ENCODE results near the gene JMJD1C. TPM values are rescaled to one million over a fixed set of nuclear protein-coding genes. Genes with fewer than 3 reads are reported as not detected.

Gene JMJD1C
- total RNA-seq, 1 experiment from 2014 or later, result 66.3 TPM

- Histone ChIP-seq H3K4me3 (replicated peaks in 1 of 2; ENCODE audit: low read depth in 1 of 2, low read length in 2 of 2) (no peak overlapping the region), H3K36me3 (ENCODE audit: control insufficient read depth in 1 of 2, insufficient read depth in 2 of 2, low read length in 2 of 2) (no peaks in the 10 kb centered on the region), H3K4me1 (ENCODE audit: control insufficient read depth in 1 of 2, insufficient read depth in 2 of 2, low read length in 2 of 2) (no peaks in the 10 kb centered on the region), H2AFZ (ENCODE audit: low read depth, low read length, poor library complexity, severe bottlenecking) (no peak overlapping the region), H3K4me2 (ENCODE audit: low read length) (no peak overlapping the region), H3K9me3 (ENCODE audit: control insufficient read depth in 1 of 2, insufficient read depth in 1 of 2, low read depth in 1 of 2, low read length in 2 of 2) (no peaks in the 10 kb centered on the region), H3K9me2 (ENCODE audit: insufficient read depth) (no peaks in the 10 kb centered on the region), H3K27ac (ENCODE audit: low read depth, low read length) (no peak overlapping the region), H4K20me1 (ENCODE audit: insufficient read depth) (no peaks in the 10 kb centered on the region), H3K27me3 (ENCODE audit: insufficient read depth, low read length) (no peaks in the 10 kb centered on the region), H3K9ac (ENCODE audit: low read length) (no peak overlapping the region), H3K79me2 (ENCODE audit: insufficient read depth, low read length) (peaks cover 5% of the 10 kb centered on the region; the same call in 1 of the 2 replicates)
- DNase-seq (ENCODE audit: low read depth, low spot score), result no peak
- RAD21 ChIA-PET (ENCODE audit: low non-redundant PET in 1 of 2, low total read pairs in 2 of 2, uncharacterized antibody in 2 of 2, unreplicated experiment in 2 of 2), result no interaction called here
- CTCF ChIA-PET, result no interaction called here
- TF ChIP-seq JUND (IDR thresholded peaks at IDR 0.05), result no peak
- TF ChIP-seq EGR1 (IDR thresholded peaks at IDR 0.05; ENCODE audit: low read depth), result no peak
- TF ChIP-seq SP1 (IDR thresholded peaks at IDR 0.05; ENCODE audit: low read depth), result no peak
- TF ChIP-seq EZH2 (IDR thresholded peaks at IDR 0.05), result no peak
- no peak for TF ChIP-seq CEBPB (IDR thresholded peaks at IDR 0.05; ENCODE audit: low read depth)
- TF ChIP-seq YY1 (IDR thresholded peaks at IDR 0.05; ENCODE audit: extremely low read depth, insufficient replicate concordance, low read depth, low read length), result no peak
- POLR2A ChIA-PET, result no interaction called here
- no TSS peak for BruUV-seq (replicated peaks)
- ATAC-seq, result no peak
- intact Hi-C loops (cut with micrococcal nuclease), result no loop called here
These were observed 147.3 kb downstream of the JMJD1C start for GRCh38 chr10:63318491-63318890.

GRCh38 chr10:63314020-63314419 is 151.8 kb downstream of the JMJD1C start:
- H3K4me2 ChIP-seq (ENCODE audit: low read length), result no peak overlapping the region
- H3K79me2 ChIP-seq (ENCODE audit: insufficient read depth, low read length), result peaks cover 16% of the 10 kb centered on the region
- CTCF ChIA-PET, result no interaction called here
- no peak overlapping the region for H3K9ac ChIP-seq (ENCODE audit: low read length)
- TF ChIP-seq SP1 (IDR thresholded peaks at IDR 0.05; ENCODE audit: low read depth) (no peak), MAX (IDR thresholded peaks at IDR 0.05) (no peak)
- H2AFZ ChIP-seq (ENCODE audit: low read depth, low read length, poor library complexity, severe bottlenecking), result no peak overlapping the region
- RAD21 ChIA-PET (ENCODE audit: low non-redundant PET in 1 of 2, low total read pairs in 2 of 2, uncharacterized antibody in 2 of 2, unreplicated experiment in 2 of 2), result no interaction called here
- DNase-seq (ENCODE audit: low read depth, low spot score), result no peak
- H3K9me2 ChIP-seq (ENCODE audit: insufficient read depth), result no peaks in the 10 kb centered on the region
- H3K27ac ChIP-seq (ENCODE audit: low read depth, low read length), result no peak overlapping the region
- POLR2A ChIA-PET, result no interaction called here
- H3K9me3 ChIP-seq (ENCODE audit: control insufficient read depth in 1 of 2, insufficient read depth in 1 of 2, low read depth in 1 of 2, low read length in 2 of 2), result no peaks in the 10 kb centered on the region
- H3K36me3 ChIP-seq (ENCODE audit: control insufficient read depth in 1 of 2, insufficient read depth in 2 of 2, low read length in 2 of 2), result no peaks in the 10 kb centered on the region
- H4K20me1 ChIP-seq (ENCODE audit: insufficient read depth), result no peaks in the 10 kb centered on the region
- H3K4me1 ChIP-seq (ENCODE audit: control insufficient read depth in 1 of 2, insufficient read depth in 2 of 2, low read length in 2 of 2), result no peaks in the 10 kb centered on the region
- no TSS peak for BruUV-seq (replicated peaks)
- intact Hi-C loops (cut with micrococcal nuclease), result no loop called here
- no peak for ATAC-seq
- H3K4me3 ChIP-seq (replicated peaks in 1 of 2; ENCODE audit: low read depth in 1 of 2, low read length in 2 of 2), result no peak overlapping the region
- no peaks in the 10 kb centered on the region for H3K27me3 ChIP-seq (ENCODE audit: insufficient read depth, low read length)

Measured in HCT116 (cell line).